Transverse colon (tissue), 4 donors: ENCODE measurements around the gene XCL1.

ENCODE experiments used
- CTCF ChIP-seq, 5 experiments: fragments of 200-600 bp in 3 of 5; fragments of 450-650 bp in 2 of 5; sonication (generic) in 3 of 5; IDR thresholded peaks; 1 replicate in 2 of 5; 2 replicates in 3 of 5; pipeline ENCODE4 v1.5.1; 2016 to 2017; ENCODE audit warnings: antibody characterized with exemption in 5 of 5, inconsistent platforms in 3 of 5, mild to moderate bottlenecking in 2 of 5, moderate library complexity in 1 of 5
- POLR2A ChIP-seq: fragments of 450-650 bp; IDR thresholded peaks from one replicate; pipeline ENCODE4 v1.6.1; 2016; ENCODE audit warnings: antibody characterized with exemption, mild to moderate bottlenecking, moderate library complexity
- POLR2AphosphoS5 ChIP-seq, 3 donors: sonication (generic); formaldehyde crosslinking; IDR thresholded peaks; one replicate each; pipeline ENCODE4 v1.6.1; 2016; ENCODE audit warnings: antibody characterized with exemption in 3 of 3

GRCh38 chr1:168572633-168573032 is 3.8 kb upstream of the XCL1 start:
- TF ChIP-seq CTCF (IDR thresholded peaks at IDR 0.05): no peak
- TF ChIP-seq POLR2A: no peak
- no peak for TF ChIP-seq POLR2AphosphoS5 (IDR thresholded peaks at IDR 0.05)
